ENCODE results near the gene TNFRSF19.

TNFRSF19 gene

GRCh38 chr13:23671377-23671776, 101.2 kb downstream of the TNFRSF19 start:
- Histone ChIP-seq H3K36me3 (ENCODE audit: insufficient read depth, low read length) (no peaks in the 10 kb centered on the region), H3K27ac (ENCODE audit: low read depth, low read length, poor library complexity, severe bottlenecking) (no peak overlapping the region), H3K27me3 (ENCODE audit: insufficient read depth, low read length) (no peaks in the 10 kb centered on the region), H3K4me3 (ENCODE audit: low read depth, low read length, poor library complexity, severe bottlenecking) (no peak overlapping the region), H3K4me1 (ENCODE audit: insufficient read depth, low read length, severe bottlenecking) (no peaks in the 10 kb centered on the region), H4K20me1 (ENCODE audit: insufficient read depth, low read length) (no peaks in the 10 kb centered on the region), H3K79me2 (ENCODE audit: insufficient read depth, low read length) (no peaks in the 10 kb centered on the region), H3K9me3 (ENCODE audit: low read length) (no peaks in the 10 kb centered on the region), H2AFZ (ENCODE audit: low read length) (no peak overlapping the region), H3K9ac (ENCODE audit: low read length) (no peak overlapping the region), H3K9me2 (ENCODE audit: low read depth, low read length) (no peaks in the 10 kb centered on the region), H3K4me2 (ENCODE audit: low read length) (no peak overlapping the region), H3F3A (ENCODE audit: insufficient read depth, low read length) (no peaks in the 10 kb centered on the region)
- TF ChIP-seq EZH2 (IDR thresholded peaks at IDR 0.05; ENCODE audit: borderline replicate concordance, low read length), result no peak

- H3F3A ChIP-seq (ENCODE audit: insufficient read depth, low read length), result no peaks in the 10 kb centered on the region
- no peak overlapping the region for H2AFZ ChIP-seq (ENCODE audit: low read length)
- H3K9me3 ChIP-seq (ENCODE audit: low read length), result no peaks in the 10 kb centered on the region
- H3K4me2 ChIP-seq (ENCODE audit: low read length), result no peak overlapping the region
- no peaks in the 10 kb centered on the region for H3K27me3 ChIP-seq (ENCODE audit: insufficient read depth, low read length)
- no peaks in the 10 kb centered on the region for H3K9me2 ChIP-seq (ENCODE audit: low read depth, low read length)
- H3K79me2 ChIP-seq (ENCODE audit: insufficient read depth, low read length), result no peaks in the 10 kb centered on the region
- H4K20me1 ChIP-seq (ENCODE audit: insufficient read depth, low read length), result no peaks in the 10 kb centered on the region
- no peaks in the 10 kb centered on the region for H3K4me1 ChIP-seq (ENCODE audit: insufficient read depth, low read length, severe bottlenecking)
- no peak overlapping the region for H3K27ac ChIP-seq (ENCODE audit: low read depth, low read length, poor library complexity, severe bottlenecking)
- H3K36me3 ChIP-seq (ENCODE audit: insufficient read depth, low read length), result no peaks in the 10 kb centered on the region
- TF ChIP-seq EZH2 (IDR thresholded peaks at IDR 0.05; ENCODE audit: borderline replicate concordance, low read length), result no peak
- no peak for TF ChIP-seq CTCF (IDR thresholded peaks at IDR 0.05; ENCODE audit: low read length)
- H3K9ac ChIP-seq (ENCODE audit: low read length), result no peak overlapping the region
- no peak overlapping the region for H3K4me3 ChIP-seq (ENCODE audit: low read depth, low read length, poor library complexity, severe bottlenecking)
Measured at GRCh38 chr13:23671897-23672296, 101.7 kb downstream of the TNFRSF19 start.

- Histone ChIP-seq H3K36me3 (ENCODE audit: insufficient read depth, low read length) (no peaks in the 10 kb centered on the region), H2AFZ (ENCODE audit: low read length) (no peak overlapping the region), H3K4me2 (ENCODE audit: low read length) (no peak overlapping the region), H3K79me2 (ENCODE audit: insufficient read depth, low read length) (no peaks in the 10 kb centered on the region), H3K4me3 (ENCODE audit: low read depth, low read length, poor library complexity, severe bottlenecking) (no peak overlapping the region), H3K4me1 (ENCODE audit: insufficient read depth, low read length, severe bottlenecking) (no peaks in the 10 kb centered on the region), H3K27me3 (ENCODE audit: insufficient read depth, low read length) (no peaks in the 10 kb centered on the region), H3K9me3 (ENCODE audit: low read length) (no peaks in the 10 kb centered on the region), H3F3A (ENCODE audit: insufficient read depth, low read length) (no peaks in the 10 kb centered on the region), H3K9ac (ENCODE audit: low read length) (no peak overlapping the region), H3K27ac (ENCODE audit: low read depth, low read length, poor library complexity, severe bottlenecking) (no peak overlapping the region), H4K20me1 (ENCODE audit: insufficient read depth, low read length) (no peaks in the 10 kb centered on the region), H3K9me2 (ENCODE audit: low read depth, low read length) (no peaks in the 10 kb centered on the region)
- TF ChIP-seq CTCF (IDR thresholded peaks at IDR 0.05; ENCODE audit: low read length) (no peak), EZH2 (IDR thresholded peaks at IDR 0.05; ENCODE audit: borderline replicate concordance, low read length) (no peak)
Measured at GRCh38 chr13:23672616-23673015, 102.4 kb downstream of the TNFRSF19 start.

GRCh38 chr13:23673354-23673753, 103.1 kb downstream of the TNFRSF19 start:
- H2AFZ ChIP-seq (ENCODE audit: low read length), result no peak overlapping the region
- no peak overlapping the region for H3K27ac ChIP-seq (ENCODE audit: low read depth, low read length, poor library complexity, severe bottlenecking)
- no peak overlapping the region for H3K9ac ChIP-seq (ENCODE audit: low read length)
- TF ChIP-seq CTCF (IDR thresholded peaks at IDR 0.05; ENCODE audit: low read length), result no peak
- TF ChIP-seq EZH2 (IDR thresholded peaks at IDR 0.05; ENCODE audit: borderline replicate concordance, low read length), result no peak
- H3K4me3 ChIP-seq (ENCODE audit: low read depth, low read length, poor library complexity, severe bottlenecking), result no peak overlapping the region
- H3F3A ChIP-seq (ENCODE audit: insufficient read depth, low read length), result no peaks in the 10 kb centered on the region
- H3K79me2 ChIP-seq (ENCODE audit: insufficient read depth, low read length), result no peaks in the 10 kb centered on the region
- H3K4me2 ChIP-seq (ENCODE audit: low read length), result no peak overlapping the region
- H4K20me1 ChIP-seq (ENCODE audit: insufficient read depth, low read length), result no peaks in the 10 kb centered on the region
- no peaks in the 10 kb centered on the region for H3K36me3 ChIP-seq (ENCODE audit: insufficient read depth, low read length)
- H3K4me1 ChIP-seq (ENCODE audit: insufficient read depth, low read length, severe bottlenecking), result no peaks in the 10 kb centered on the region
- H3K9me3 ChIP-seq (ENCODE audit: low read length), result no peaks in the 10 kb centered on the region
- no peaks in the 10 kb centered on the region for H3K27me3 ChIP-seq (ENCODE audit: insufficient read depth, low read length)
- H3K9me2 ChIP-seq (ENCODE audit: low read depth, low read length), result no peaks in the 10 kb centered on the region
